Stimulated activated CD8-positive, alpha-beta memory T cell treated with anti-CD3 and anti-CD28 coated beads, Interleukin-4, amount 100 ng/mL, for 1 hour (primary cell): ENCODE results near the gene TMSB15C.

ENCODE experiments used
- DNase-seq, 2 donors: peaks; one replicate each; pipeline ENCODE4 v3.0.0-alpha.2; 2020; ENCODE audit warnings: low read depth in 2 of 2, low spot score in 1 of 2

The TMSB15C gene

DNA sequence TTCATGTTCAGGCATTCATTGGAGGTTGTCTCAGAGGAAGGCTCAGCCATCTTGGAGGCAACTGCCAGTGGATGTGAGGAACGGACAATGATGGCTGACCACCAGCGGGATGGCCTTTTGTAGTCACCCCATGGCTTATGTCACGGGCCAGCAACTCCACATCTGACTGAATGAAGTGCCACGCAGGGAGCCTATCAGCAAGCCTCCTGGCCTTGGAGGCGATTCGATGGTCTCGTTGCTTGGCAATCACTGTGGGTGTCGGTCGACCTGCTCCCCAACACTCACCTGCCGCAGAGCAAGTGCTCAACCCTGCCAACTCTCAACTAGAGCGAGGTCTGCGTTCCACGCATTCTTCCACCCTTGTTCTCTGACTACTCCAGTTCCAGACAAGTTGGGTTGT, 28.9 kb downstream of the TMSB15C start:
- DNase-seq, result no peak

- no peak for DNase-seq
Observed at GRCh38 chrX:104045642-104046041, 30.4 kb downstream of the TMSB15C start.

GRCh38 chrX:104041003-104041402, 35.0 kb downstream of the TMSB15C start:
- no peak for DNase-seq

- DNase-seq, result no peak
Observed at GRCh38 chrX:104039689-104040505, 36.1 kb downstream of the TMSB15C start, which contains the start of gene H2BW2. TSS of gene H2BW2 (plus strand) at chrX:104039956. CDS start at chrX:104039995, 39 bp downstream.
